ENCODE measurements around the gene LCN15. TPM values are rescaled to one million over a fixed set of nuclear protein-coding genes. Genes with fewer than 3 reads are reported as not detected.

Gene LCN15
- total RNA-seq, 4 donors from 2014 or later, result not detected

DNA sequence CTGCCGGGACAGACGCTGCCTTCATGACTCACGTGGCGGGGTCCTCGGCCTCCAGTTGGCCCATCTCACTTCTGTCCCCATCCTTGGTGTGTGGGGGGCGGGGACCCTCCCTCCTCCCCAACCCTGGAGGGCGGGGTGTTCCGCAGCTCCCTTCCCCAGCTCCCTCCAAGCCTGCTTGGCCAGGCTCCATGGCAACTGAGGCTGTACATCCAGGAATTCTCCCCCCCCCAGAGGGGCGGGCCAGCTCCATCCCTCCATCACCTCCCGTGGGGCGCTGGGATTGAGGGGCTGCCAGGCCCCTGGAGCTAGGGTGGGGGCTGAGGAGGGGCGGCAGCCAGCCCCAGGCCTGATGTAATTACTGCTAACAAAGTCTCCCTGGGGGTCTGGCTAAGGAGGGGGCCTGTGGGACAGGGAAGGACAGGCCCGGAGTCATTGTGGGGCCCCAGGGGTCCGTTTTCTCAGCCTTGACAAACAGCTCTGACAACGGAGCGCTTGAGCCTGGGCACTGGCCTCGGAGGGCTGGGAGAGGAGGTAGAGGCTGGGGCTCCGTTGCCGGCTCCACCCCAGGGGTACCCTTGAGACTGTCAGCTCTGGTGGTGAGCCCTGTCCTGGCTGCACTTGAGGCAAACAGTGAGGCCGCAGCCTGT, 43.9 kb downstream of the LCN15 start:
- peaks cover 9% of the 10 kb centered on the region for H3K27me3 ChIP-seq
- H3K36me3 ChIP-seq, result peaks cover 0 to 46% of the 10 kb centered on the region in 2 donors
- no peak for TF ChIP-seq POLR2A (IDR thresholded peaks at IDR 0.05)
- 7% methylated on average over 5 of the region's 20 CpGs; no CpG with 5 or more reads in 1 of the 2 donors for WGBS, 2 donors (ENCODE audit: low coverage in 1 of 2)
- peak overlapping the region in 3 of 4 donors; percentile 52 to 59 (median 58) for H3K27ac ChIP-seq
- peak overlapping the region in 1 of 2 donors; percentile 9 for H3K4me3 ChIP-seq
- H3K4me1 ChIP-seq, result peaks cover 0 to 68% (median 27%) of the 10 kb centered on the region in 3 donors
- ATAC-seq, result peak; percentile 19
- H3K9me3 ChIP-seq, result no peaks in the 10 kb centered on the region

DNA sequence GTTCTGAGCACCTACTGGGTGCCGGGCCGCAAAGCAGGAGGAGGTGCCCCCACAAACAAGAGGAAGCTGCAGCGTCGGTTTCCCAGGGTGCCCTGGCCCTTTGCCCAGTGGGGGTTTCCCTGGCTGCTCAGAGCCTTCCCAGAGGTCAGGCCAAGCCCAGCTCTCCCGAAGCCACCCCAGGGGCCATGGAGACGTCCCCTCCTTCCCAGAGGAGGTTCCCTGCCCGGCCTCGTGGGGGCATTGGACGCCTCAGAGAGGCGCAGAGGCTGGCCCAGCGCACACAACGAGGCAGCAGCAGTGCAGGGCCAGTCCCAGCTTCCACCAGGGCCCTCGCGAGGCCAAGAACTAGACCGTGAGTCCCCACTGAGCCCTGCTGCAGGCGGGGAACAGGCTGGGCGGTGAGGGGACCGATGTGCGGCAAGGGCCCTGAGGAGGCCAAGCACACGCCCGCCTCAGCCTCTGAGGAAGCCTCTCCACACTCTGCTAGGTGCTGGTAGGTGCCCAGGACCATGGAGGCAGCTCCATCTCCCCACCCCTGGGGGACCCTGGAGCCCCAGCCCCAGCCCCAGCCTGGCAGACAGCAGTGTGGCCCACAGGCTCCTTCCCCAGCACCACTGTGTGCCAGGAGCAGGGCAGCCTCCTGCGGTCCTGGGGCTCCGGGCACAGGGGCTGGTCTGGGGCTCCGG, 45.0 kb downstream of the LCN15 start:
- Histone ChIP-seq H3K27ac (peak overlapping the region in 3 of 4 donors; percentile 51 to 59 (median 58)), H3K27me3 (peaks cover 16% of the 10 kb centered on the region), H3K4me1 (peaks cover 0 to 58% (median 25%) of the 10 kb centered on the region in 3 donors), H3K9me3 (no peaks in the 10 kb centered on the region), H3K4me3 (no peak overlapping the region), H3K36me3 (peaks cover 0 to 36% of the 10 kb centered on the region in 2 donors)
- TF ChIP-seq POLR2A (IDR thresholded peaks at IDR 0.05) (no peak), EP300 (IDR thresholded peaks at IDR 0.05) (no peak)
- ATAC-seq, result no peak
- WGBS, 2 donors (ENCODE audit: low coverage in 1 of 2), result 100% methylated on average over 1 of the region's 24 CpGs; no CpG with 5 or more reads in 1 of the 2 donors

DNA sequence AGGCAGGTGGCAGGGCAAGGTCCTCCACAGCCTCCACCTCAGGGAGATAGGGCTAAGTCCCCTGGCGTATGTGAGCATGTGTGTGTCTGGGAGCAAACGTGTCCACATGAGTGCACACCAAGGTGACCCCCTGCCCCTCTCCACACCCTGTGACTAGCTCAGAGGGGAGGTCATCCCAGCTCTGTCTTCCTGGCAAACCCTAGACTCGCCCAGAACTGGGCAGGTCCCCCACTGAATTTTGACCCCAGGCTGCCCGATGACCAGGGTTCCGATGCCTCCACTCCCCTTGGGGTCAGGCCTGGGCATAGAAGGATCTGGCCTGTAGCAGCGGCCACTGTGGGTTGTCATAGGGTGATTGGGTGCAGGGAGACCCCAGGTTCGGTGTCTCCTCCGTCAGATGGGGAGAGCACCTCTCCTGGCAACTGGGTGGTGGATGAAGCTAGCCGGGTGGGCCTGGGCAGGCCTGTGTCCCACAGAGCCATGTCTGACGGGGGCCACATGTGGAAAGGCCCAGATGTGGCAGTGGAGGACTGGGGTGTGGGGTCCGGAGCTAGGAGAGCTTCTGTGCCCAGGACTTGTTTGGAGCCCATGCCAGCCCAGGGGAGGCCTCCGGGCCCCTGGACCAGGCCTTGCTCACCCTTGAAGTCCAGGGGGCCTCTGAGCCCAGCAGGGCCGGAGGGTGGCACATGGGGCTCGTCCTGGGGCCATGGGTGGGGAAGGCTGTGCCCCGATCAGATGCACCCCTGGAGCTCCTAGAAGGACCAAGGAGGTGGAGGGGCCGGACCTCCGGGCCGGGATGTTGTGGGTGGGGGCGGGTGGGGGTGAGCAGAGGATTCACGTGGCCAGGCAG, 45.7 kb downstream of the LCN15 start:
- no peaks in the 10 kb centered on the region for H3K9me3 ChIP-seq
- H3K27me3 ChIP-seq, result peaks cover 24% of the 10 kb centered on the region
- H3K4me3 ChIP-seq, result no peak overlapping the region
- H3K4me1 ChIP-seq, result peaks cover 0 to 58% (median 25%) of the 10 kb centered on the region in 3 donors
- WGBS, 2 donors (ENCODE audit: low coverage in 1 of 2), result 90% methylated on average over 2 of the region's 20 CpGs; no CpG with 5 or more reads in 1 of the 2 donors
- TF ChIP-seq POLR2AphosphoS5 (IDR thresholded peaks at IDR 0.05) (no peak), EP300 (IDR thresholded peaks at IDR 0.05) (no peak), POLR2A (IDR thresholded peaks at IDR 0.05) (no peak)
- TF ChIP-seq, protein P1, sequence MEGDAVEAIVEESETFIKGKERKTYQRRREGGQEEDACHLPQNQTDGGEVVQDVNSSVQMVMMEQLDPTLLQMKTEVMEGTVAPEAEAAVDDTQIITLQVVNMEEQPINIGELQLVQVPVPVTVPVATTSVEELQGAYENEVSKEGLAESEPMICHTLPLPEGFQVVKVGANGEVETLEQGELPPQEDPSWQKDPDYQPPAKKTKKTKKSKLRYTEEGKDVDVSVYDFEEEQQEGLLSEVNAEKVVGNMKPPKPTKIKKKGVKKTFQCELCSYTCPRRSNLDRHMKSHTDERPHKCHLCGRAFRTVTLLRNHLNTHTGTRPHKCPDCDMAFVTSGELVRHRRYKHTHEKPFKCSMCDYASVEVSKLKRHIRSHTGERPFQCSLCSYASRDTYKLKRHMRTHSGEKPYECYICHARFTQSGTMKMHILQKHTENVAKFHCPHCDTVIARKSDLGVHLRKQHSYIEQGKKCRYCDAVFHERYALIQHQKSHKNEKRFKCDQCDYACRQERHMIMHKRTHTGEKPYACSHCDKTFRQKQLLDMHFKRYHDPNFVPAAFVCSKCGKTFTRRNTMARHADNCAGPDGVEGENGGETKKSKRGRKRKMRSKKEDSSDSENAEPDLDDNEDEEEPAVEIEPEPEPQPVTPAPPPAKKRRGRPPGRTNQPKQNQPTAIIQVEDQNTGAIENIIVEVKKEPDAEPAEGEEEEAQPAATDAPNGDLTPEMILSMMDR (IDR thresholded peaks at IDR 0.05), result no peak
- peak overlapping the region in 3 of 4 donors; percentile 51 to 59 (median 58) for H3K27ac ChIP-seq
- H3K36me3 ChIP-seq, result peaks cover 0 to 28% of the 10 kb centered on the region in 2 donors
- no peak for ATAC-seq

DNA sequence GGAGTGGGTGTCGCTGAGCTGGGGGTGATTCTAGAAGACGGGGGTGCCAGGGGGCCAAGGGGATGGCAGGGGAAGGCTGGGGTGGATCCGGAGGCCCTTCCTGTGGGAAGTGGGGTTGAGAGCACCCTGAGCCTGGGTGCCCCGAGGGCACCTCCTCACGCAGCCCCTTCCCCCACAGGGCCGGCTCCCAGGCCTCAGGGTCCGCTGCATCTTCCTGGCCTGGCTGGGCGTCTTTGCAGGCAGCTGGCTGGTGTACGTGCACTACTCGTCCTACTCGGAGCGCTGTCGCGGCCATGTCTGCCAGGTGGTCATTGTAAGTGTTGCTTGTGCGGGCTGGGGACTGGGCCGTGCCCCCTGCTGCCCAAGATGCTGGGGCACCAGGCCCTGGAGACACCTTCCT, 46.9 kb downstream of the LCN15 start:
- Histone ChIP-seq H3K4me3 (no peak overlapping the region), H3K27me3 (peaks cover 35% of the 10 kb centered on the region), H3K27ac (no peak overlapping the region), H3K36me3 (peaks cover 0 to 17% of the 10 kb centered on the region in 2 donors), H3K9me3 (no peaks in the 10 kb centered on the region), H3K4me1 (peaks cover 0 to 57% (median 35%) of the 10 kb centered on the region in 3 donors)
- 66 to 100% methylated on average over 3 to 9 of the region's 16 CpGs for WGBS, 2 donors (ENCODE audit: low coverage in 1 of 2)
- ATAC-seq, result no peak
- no peak for TF ChIP-seq POLR2A (IDR thresholded peaks at IDR 0.05)
- TF ChIP-seq POLR2AphosphoS5 (IDR thresholded peaks at IDR 0.05), result no peak
- TF ChIP-seq EP300 (IDR thresholded peaks at IDR 0.05), result no peak
- TF ChIP-seq, protein P1 (IDR thresholded peaks at IDR 0.05), result no peak

DNA sequence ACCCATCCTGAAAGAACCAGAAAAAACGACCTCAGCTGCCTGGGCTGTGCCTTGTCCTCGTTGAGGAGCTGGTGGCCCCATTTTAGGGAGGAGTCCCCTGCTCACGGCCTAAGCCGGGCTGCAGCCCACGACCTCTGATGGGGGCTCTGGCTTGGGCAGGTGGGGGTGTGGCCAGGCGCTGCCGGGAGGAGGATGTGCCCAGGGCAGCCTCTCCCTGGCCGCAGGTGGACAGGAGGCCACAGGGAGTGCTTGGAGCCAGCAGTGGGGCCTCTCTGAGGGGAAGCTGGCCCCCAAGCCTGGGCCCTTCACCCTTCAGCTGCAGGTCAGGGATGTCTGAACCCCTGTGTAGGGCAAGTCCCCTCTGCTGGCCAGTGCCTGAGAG, 49.4 kb downstream of the LCN15 start:
- Histone ChIP-seq H3K36me3 (no peaks in the 10 kb centered on the region), H3K4me3 (no peak overlapping the region), H3K27ac (peak overlapping the region in 3 of 4 donors; percentile 42 to 80 (median 44)), H3K9me3 (no peaks in the 10 kb centered on the region), H3K27me3 (peaks cover 51% of the 10 kb centered on the region), H3K4me1 (peaks cover 0 to 41% (median 21%) of the 10 kb centered on the region in 3 donors)
- no CpG with 5 or more reads among the region's 8 CpGs for WGBS, 2 donors (ENCODE audit: low coverage in 1 of 2)
- peak; percentile 16 for ATAC-seq
- TF ChIP-seq POLR2A (IDR thresholded peaks at IDR 0.05), result no peak
- TF ChIP-seq POLR2AphosphoS5 (IDR thresholded peaks at IDR 0.05), result no peak
- TF ChIP-seq, protein P1 (IDR thresholded peaks at IDR 0.05), result no peak
- no peak for TF ChIP-seq EP300 (IDR thresholded peaks at IDR 0.05)

All from gastroesophageal sphincter (tissue), 4 donors.